H1 (cell line): ENCODE measurements around the gene GDAP2. TPM values are rescaled to one million over a fixed set of nuclear protein-coding genes. Genes with fewer than 3 reads are reported as not detected.

Experiments
- CTCF ChIA-PET: fragments of 300-600 bp; sonication (Branson Sonifier 250); formaldehyde crosslinking; loops from one replicate; lab custom pipeline; 2021; ENCODE audit not compliant: partially characterized antibody; lab: Charles Lee
- POLR2A ChIA-PET: fragments of 300-600 bp; sonication (Branson Sonifier 250); formaldehyde crosslinking; loops from one replicate; lab custom pipeline; 2021; ENCODE audit warnings: inconsistent platforms; ENCODE audit not compliant: partially characterized antibody; lab: Charles Lee
- DNase-seq, 2 experiments: peaks; one replicate each; pipeline versions ENCODE4 v3.0.0 to v3.0.0-alpha.2; 2010 to 2022; ENCODE audit warnings: low spot score in 2 of 2, low read depth in 1 of 2, mixed read lengths in 1 of 2
- FAIRE-seq: peaks from 2 replicates; lab custom pipeline; 2011; peaks lifted over from hg19 to GRCh38; lab: Jason Lieb, UNC
- H2AFZ ChIP-seq: 2 replicates; pipeline ENCODE4 v1.8.1; 2012; ENCODE audit warnings: low read length, inconsistent platforms
- H2AK5ac ChIP-seq: 2 replicates; pipeline ENCODE4 v1.6.1; 2013; ENCODE audit warnings: low read depth, low read length
- H2BK120ac ChIP-seq: replicated peaks from 2 replicates; pipeline ENCODE3; 2013; ENCODE audit warnings: low read depth, low read length, inconsistent platforms
- H2BK12ac ChIP-seq: 2 replicates; pipeline ENCODE4 v1.6.1; 2013; ENCODE audit warnings: low read depth, low read length
- H2BK15ac ChIP-seq: 2 replicates; pipeline ENCODE4 v1.6.1; 2013; ENCODE audit warnings: low read length
- H2BK20ac ChIP-seq: 2 replicates; pipeline ENCODE4 v1.6.1; 2013; ENCODE audit warnings: low read length
- H2BK5ac ChIP-seq: 2 replicates; pipeline ENCODE4 v1.6.1; 2013; ENCODE audit warnings: low read depth, low read length
- H3K14ac ChIP-seq: 2 replicates; pipeline ENCODE4 v1.6.1; 2013; ENCODE audit warnings: inconsistent platforms; ENCODE audit not compliant: insufficient read length
- H3K18ac ChIP-seq: 2 replicates; pipeline ENCODE4 v1.6.1; 2013; ENCODE audit warnings: low read length; ENCODE audit errors: extremely low read depth
- H3K23ac ChIP-seq: 2 replicates; pipeline ENCODE4 v1.6.1; 2013; ENCODE audit warnings: inconsistent platforms; ENCODE audit not compliant: insufficient read length
- H3K23me2 ChIP-seq: 2 replicates; pipeline ENCODE4 v1.6.1; 2013; ENCODE audit warnings: low read depth, low read length
- H3K27ac ChIP-seq: 2 replicates; pipeline ENCODE4 v1.6.1; 2011; ENCODE audit warnings: low read depth, low read length, inconsistent platforms
- H3K27me3 ChIP-seq, 4 experiments: replicated peaks in 1 of 4; 1 replicate in 1 of 4; 2 replicates in 3 of 4; pipeline versions ENCODE4 v1.6.1 to v1.8.1; 2011 to 2013; ENCODE audit warnings: low read length in 3 of 4, mild to moderate bottlenecking in 3 of 4, inconsistent platforms in 2 of 4, mixed read lengths in 2 of 4, moderate library complexity in 1 of 4; ENCODE audit not compliant: control insufficient read depth in 3 of 4, insufficient read depth in 3 of 4; ENCODE audit errors: extremely low read depth in 1 of 4
- H3K36me3 ChIP-seq, 4 experiments: 2 replicates each; pipeline versions ENCODE4 v1.6.1 to v1.8.1; 2011 to 2013; ENCODE audit warnings: mild to moderate bottlenecking in 4 of 4, low read length in 3 of 4, moderate library complexity in 2 of 4, control low read depth in 1 of 4, inconsistent platforms in 1 of 4; ENCODE audit not compliant: insufficient read depth in 4 of 4, control insufficient read depth in 2 of 4
- H3K4ac ChIP-seq: replicated peaks from 2 replicates; pipeline ENCODE3; 2013; ENCODE audit warnings: low read length, low read depth, mixed read lengths, inconsistent platforms; ENCODE audit not compliant: insufficient read length
- H3K4me1 ChIP-seq, 4 experiments: replicated peaks in 1 of 4; 1 replicate in 1 of 4; 2 replicates in 3 of 4; pipeline versions ENCODE4 v1.6.1 to v1.8.1; 2011 to 2013; ENCODE audit warnings: low read length in 3 of 4, inconsistent platforms in 2 of 4, mixed read lengths in 1 of 4; ENCODE audit not compliant: insufficient read depth in 4 of 4, control insufficient read depth in 3 of 4
- H3K4me2 ChIP-seq, 2 experiments: 2 replicates each; pipeline versions ENCODE4 v1.6.1 to v1.8.1; 2011 to 2013; ENCODE audit warnings: low read depth in 2 of 2, low read length in 2 of 2, control low read depth in 1 of 2, inconsistent platforms in 1 of 2, mild to moderate bottlenecking in 1 of 2; ENCODE audit not compliant: insufficient read depth in 1 of 2
- H3K4me3 ChIP-seq, 4 experiments: fragments of 200-600, 300-600 bp in 1 of 4; sonication (generic), shearing (Covaris generic), sonication (Bioruptor Twin) in 1 of 4; 2 replicates each; pipeline versions ENCODE4 v1.5.1 to v1.8.1; 2011 to 2016; ENCODE audit warnings: low read length in 4 of 4, low read depth in 3 of 4, control low read depth in 2 of 4, inconsistent platforms in 2 of 4, mild to moderate bottlenecking in 2 of 4, mixed read lengths in 1 of 4, moderate library complexity in 1 of 4; ENCODE audit not compliant: insufficient read depth in 2 of 4; ENCODE audit errors: extremely low read depth in 1 of 4
- H3K56ac ChIP-seq: replicated peaks from 2 replicates; pipeline ENCODE3; 2013; ENCODE audit warnings: low read depth, mild to moderate bottlenecking, mixed read lengths, low read length, inconsistent platforms; ENCODE audit not compliant: insufficient read length
- H3K79me1 ChIP-seq: 2 replicates; pipeline ENCODE4 v1.6.1; 2013; ENCODE audit warnings: low read depth, low read length, control low read depth
- H3K79me2 ChIP-seq, 2 experiments: 2 replicates each; pipeline versions ENCODE4 v1.6.1 to v1.8.1; 2012 to 2013; ENCODE audit warnings: low read length in 2 of 2, mild to moderate bottlenecking in 2 of 2, inconsistent platforms in 1 of 2; ENCODE audit not compliant: insufficient read depth in 2 of 2, control insufficient read depth in 1 of 2
- H3K9ac ChIP-seq, 4 experiments: replicated peaks in 1 of 4; 1 replicate in 1 of 4; 2 replicates in 3 of 4; pipeline versions ENCODE4 v1.6.1 to v1.8.1; 2011 to 2013; ENCODE audit warnings: low read depth in 3 of 4, low read length in 3 of 4, control low read depth in 2 of 4, mild to moderate bottlenecking in 2 of 4, moderate library complexity in 2 of 4, inconsistent platforms in 1 of 4; ENCODE audit errors: extremely low read depth in 1 of 4
- H3K9me3 ChIP-seq, 2 experiments: 2 replicates each; pipeline versions ENCODE4 v1.6.1 to v1.8.1; 2012 to 2013; ENCODE audit warnings: mild to moderate bottlenecking in 2 of 2, moderate library complexity in 2 of 2, control low read depth in 1 of 2, inconsistent platforms in 1 of 2, low read depth in 1 of 2, low read length in 1 of 2, mixed read lengths in 1 of 2; ENCODE audit not compliant: insufficient read depth in 2 of 2
- H4K20me1 ChIP-seq, 2 experiments: replicated peaks in 1 of 2; 2 replicates each; pipeline versions ENCODE3 to v1.8.1; 2011 to 2013; ENCODE audit warnings: inconsistent platforms in 2 of 2, low read length in 2 of 2, mild to moderate bottlenecking in 1 of 2; ENCODE audit not compliant: insufficient read depth in 2 of 2, control insufficient read depth in 1 of 2
- H4K5ac ChIP-seq: 2 replicates; pipeline ENCODE4 v1.6.1; 2013; ENCODE audit warnings: low read length, low read depth, mixed read lengths, inconsistent platforms; ENCODE audit not compliant: insufficient read length
- H4K8ac ChIP-seq: 2 replicates; pipeline ENCODE4 v1.8.0; 2013; ENCODE audit warnings: mild to moderate bottlenecking, moderate library complexity, low read length, inconsistent platforms; ENCODE audit not compliant: insufficient read depth; ENCODE audit errors: extremely low read depth
- H4K91ac ChIP-seq: replicated peaks from 2 replicates; pipeline ENCODE3; 2013; ENCODE audit warnings: low read length, mixed read lengths, inconsistent platforms; ENCODE audit not compliant: insufficient read length
- CBX5 ChIP-seq: fragments of 300-800, 300-1000 bp; sonication (generic); IDR thresholded peaks from 2 replicates; pipeline ENCODE4 v1.7.1; 2016; ENCODE audit warnings: antibody characterized with exemption, low read length, low read depth
- CTCF ChIP-seq, 3 experiments: IDR thresholded peaks; 1 replicate in 2 of 3; 2 replicates in 1 of 3; pipeline versions ENCODE4 v1.5.1 to v1.6.1; 2011; ENCODE audit warnings: low read length in 3 of 3, mild to moderate bottlenecking in 3 of 3, inconsistent platforms in 2 of 3, low read depth in 1 of 3, moderate library complexity in 1 of 3; ENCODE audit not compliant: insufficient read depth in 1 of 3; ENCODE audit errors: control extremely low read depth in 1 of 3
- RAD21 ChIP-seq, 2 experiments: IDR thresholded peaks in 1 of 2; conservative IDR thresholded peaks in 1 of 2; 2 replicates each; pipeline ENCODE4 v1.6.1; 2011; ENCODE audit warnings: low read depth in 2 of 2, low read length in 2 of 2, improper control_type of control experiment in 1 of 2, inconsistent platforms in 1 of 2, mild to moderate bottlenecking in 1 of 2, moderate library complexity in 1 of 2
- WGBS, 2 experiments: shearing (Covaris generic) in 1 of 2; methylation state at CpG; one replicate each; pipeline versions ENCODE4 v1.1.6 to v1.1.7; 2013 to 2015; ENCODE audit warnings: low lambda C conversion rate in 2 of 2, mixed read lengths in 2 of 2, inconsistent platforms in 1 of 2, low coverage in 1 of 2, missing lambda C conversion rate in 1 of 2; ENCODE audit not compliant: insufficient replicate concordance in 2 of 2, insufficient coverage in 1 of 2, insufficient read length in 1 of 2; ENCODE audit errors: extremely low coverage in 1 of 2, missing lambda C conversion rate in 1 of 2; 5-methylcytosine and 5-hydroxymethylcytosine counted together
- polyA plus RNA-seq, 7 experiments: library from polyadenylated mRNA; depleted of rRNA in 3 of 7; stranded (reverse) in 5 of 7; unstranded in 2 of 7; fragments of >200 nt in 5 of 7; fragments of 200-250 nt in 2 of 7; gene quantifications; 1 replicate in 5 of 7; 2 replicates in 1 of 7; 4 replicates in 1 of 7; pipeline versions ENCODE4 v1.2.1 to v1.2.3, GENCODE V29; 2011 to 2013; ENCODE audit warnings: missing spikeins in 2 of 7, mixed read lengths in 2 of 7
- total RNA-seq: library from RNA; stranded (reverse); fragmentation: NEBNext Ultra II Directional; extraction: Animal tissue kit (Norgen Biotek cat#: 25700); gene quantifications from 2 replicates; pipeline ENCODE4 v1.2.1, GENCODE V29; 2021

The GDAP2 gene
- total and polyA plus RNA-seq, 2 of the 8 experiments (the other 6 are each of a cell fraction or from before 2014, with no cell fraction given), result 8.6 to 27.8 TPM

DNA sequence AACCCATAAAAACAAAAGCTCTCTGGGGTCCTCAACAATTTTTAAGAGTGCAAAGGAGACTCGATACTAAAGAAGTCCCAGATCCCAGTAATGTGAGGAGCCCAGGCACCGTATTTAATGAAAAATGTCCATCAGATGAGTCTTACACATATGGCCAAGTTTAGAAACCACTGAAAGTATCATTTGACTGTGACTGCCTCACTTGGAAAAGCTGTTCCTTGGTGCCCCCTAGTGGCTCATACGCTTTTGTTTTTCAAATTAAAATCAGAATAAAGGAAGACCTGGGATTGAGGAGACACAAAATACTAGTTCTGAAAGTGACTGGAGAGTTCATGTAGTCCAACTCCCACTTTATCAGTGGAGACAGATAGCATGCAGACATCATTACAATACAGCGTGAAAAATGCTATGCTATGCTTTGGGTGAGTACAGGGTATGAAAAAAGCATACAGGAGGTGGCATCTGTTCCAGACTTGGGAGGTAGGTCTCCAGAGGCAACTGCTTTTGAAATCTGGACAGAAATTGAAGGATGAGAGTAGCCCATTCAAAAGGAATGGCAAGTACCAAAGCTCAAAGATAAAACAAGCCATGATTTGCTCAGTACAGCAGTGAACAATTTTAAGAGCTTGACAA, 33.8 kb downstream of the GDAP2 start:
- Histone ChIP-seq H2BK20ac (no peak overlapping the region), H3K79me2 (no peaks in the 10 kb centered on the region), H2BK120ac (no peak overlapping the region), H3K4me2 (no peak overlapping the region), H2BK5ac (no peak overlapping the region), H3K4me3 (no peak overlapping the region), H4K5ac (no peak overlapping the region), H3K4me1 (no peaks in the 10 kb centered on the region), H3K36me3 (peaks cover 0 to 17% (median 14%) of the 10 kb centered on the region in 4 experiments; a peak in 6 of 8 replicates), H3K23ac (no peak overlapping the region), H4K91ac (no peak overlapping the region), H3K9ac (no peak overlapping the region), H3K27ac (no peak overlapping the region), H2BK15ac (no peak overlapping the region), H2AK5ac (no peak overlapping the region), H4K8ac (no peak overlapping the region), H3K56ac (no peak overlapping the region), H2AFZ (no peak overlapping the region), H3K23me2 (no peaks in the 10 kb centered on the region), H3K14ac (no peak overlapping the region), H3K79me1 (no peaks in the 10 kb centered on the region), H3K18ac (no peak overlapping the region), H3K27me3 (no peaks in the 10 kb centered on the region), H3K9me3 (no peaks in the 10 kb centered on the region), H4K20me1 (no peaks in the 10 kb centered on the region), H2BK12ac (no peak overlapping the region), H3K4ac (no peak overlapping the region)
- TF ChIP-seq CBX5 (no peak), CTCF (IDR thresholded peaks at IDR 0.05; ENCODE audit: control extremely low read depth in 1 of 3, insufficient read depth in 1 of 3, low read depth in 1 of 3, low read length in 3 of 3) (peak in 2 of 3 experiments; percentile 60 to 69; a peak in 3 of 4 replicates), RAD21 (IDR thresholded peaks at IDR 0.05 in 1 of 2, conservative IDR thresholded peaks at IDR 0.05 in 1 of 2; ENCODE audit: low read depth in 2 of 2, low read length in 2 of 2) (peak; percentile 73 to 80)
- CTCF ChIA-PET, result interaction anchor here (0.6 to 3.1 kb wide), 35 partner anchors 9 to 1421 kb away, joined by 3 to 32 read pairs (median 4); partner anchors contain the start of genes GDAP2 and WDR3
- peak; percentile 66 for FAIRE-seq
- DNase-seq, result peak in 1 of 2 experiments; percentile 64
- WGBS, 2 experiments, result 45% methylated on average over 4 of the region's 4 CpGs; no CpG with 5 or more reads in 1 of the 2 experiments
- POLR2A ChIA-PET, result no interaction called here
